NOMO-1 treated with dmso at 0.1 percent for 144 hours (cell line): ENCODE measurements around the gene ZRANB3.
"Not testable (repeated sequence)": the region's sequence is repeated elsewhere in the genome, so short reads cannot be mapped to it uniquely, and the experiment has no call there.

ENCODE experiments used
- DNase-seq: peaks from one replicate; lab custom pipeline; 2025; ENCODE audit not compliant: unreplicated experiment; lab: John Stamatoyannopoulos, UW

The ZRANB3 gene

GRCh38 chr2:135348096-135348704, 182.8 kb downstream of the ZRANB3 start:
- DNase-seq: not testable (repeated sequence)

DNA sequence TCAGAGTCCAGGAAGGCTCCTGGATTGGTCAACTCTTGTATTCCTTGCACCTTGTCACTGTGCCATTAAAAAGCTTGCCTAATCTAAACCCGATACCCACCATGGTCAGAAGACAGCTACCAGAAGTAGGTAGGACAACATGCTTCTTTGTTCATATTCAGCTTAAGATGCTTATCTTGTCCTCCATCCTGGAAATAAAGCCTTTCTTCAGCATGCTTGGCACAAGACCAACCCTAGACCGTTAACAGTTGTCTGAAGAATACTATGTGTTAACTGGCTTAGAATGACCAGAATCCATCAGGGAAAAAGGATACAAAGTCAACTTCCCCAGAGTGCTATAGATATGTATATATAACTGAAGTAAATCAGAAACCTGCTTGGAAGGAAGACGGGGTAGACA, 193.9 kb downstream of the ZRANB3 start:
- DNase-seq: no peak

- DNase-seq: no peak
These were observed 195.8 kb downstream of the ZRANB3 start for GRCh38 chr2:135335256-135335655.

GRCh38 chr2:135327146-135327545, 203.9 kb downstream of the ZRANB3 start:
- DNase-seq: no peak

DNA sequence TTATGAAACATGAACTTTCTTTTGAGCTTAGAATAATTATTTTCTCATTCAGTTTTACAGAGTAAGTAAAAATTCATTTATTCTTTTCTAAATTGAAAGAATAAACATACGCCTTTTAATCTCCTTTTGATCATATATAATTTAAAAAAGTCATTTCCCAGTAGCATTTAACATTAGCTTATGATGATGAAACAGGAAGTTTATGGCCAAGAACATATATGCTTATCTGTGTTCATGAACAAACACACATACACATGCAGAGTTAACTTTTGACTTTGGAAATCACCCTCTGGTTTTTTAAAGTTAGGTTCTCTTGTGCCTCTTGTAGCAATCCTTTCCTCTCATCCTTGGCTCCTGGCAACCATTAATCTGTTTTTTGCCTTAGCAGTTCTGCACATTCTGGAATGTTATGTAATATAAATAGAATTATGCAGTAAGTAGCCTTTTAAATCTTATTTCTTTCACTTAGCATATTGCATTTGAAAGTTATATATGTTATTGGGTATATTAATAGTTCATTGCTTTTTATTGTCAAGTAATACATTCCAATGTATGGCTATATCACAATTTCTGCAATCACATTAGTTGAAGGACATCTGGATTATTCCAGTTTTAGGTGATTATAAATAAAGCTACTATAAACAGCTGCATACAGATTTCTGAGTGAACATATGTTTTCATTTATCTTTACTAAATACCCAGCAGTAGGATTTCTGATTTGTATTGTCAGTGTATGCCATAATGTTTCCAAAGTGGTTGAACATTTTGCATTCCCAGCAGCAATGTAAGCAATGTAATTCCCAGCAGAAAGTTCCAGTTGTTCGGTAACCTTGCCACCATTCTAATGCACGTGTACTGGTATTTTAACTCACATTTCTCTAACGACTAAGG, 210.3 kb downstream of the ZRANB3 start:
- DNase-seq: no peak

DNA sequence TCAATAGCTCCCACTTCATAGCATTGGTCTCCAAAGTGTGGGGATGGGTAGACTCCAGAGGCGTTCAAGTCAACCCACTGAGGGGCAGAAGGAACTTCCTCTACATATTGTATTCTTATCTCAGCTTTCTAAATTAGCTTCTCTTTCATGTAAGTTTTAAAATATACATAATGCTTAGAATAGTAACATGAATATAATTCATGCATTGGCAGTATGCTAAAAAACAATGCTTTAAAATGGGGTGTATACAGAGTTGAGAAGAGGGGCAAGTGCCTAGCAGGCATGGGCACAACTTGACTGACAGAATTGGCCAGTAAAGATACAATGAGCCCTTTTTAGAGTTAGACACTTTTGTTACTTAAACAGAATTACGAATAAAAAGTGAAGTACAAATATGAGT, 212.2 kb downstream of the ZRANB3 start:
- no peak for DNase-seq

GRCh38 chr2:135317375-135317774, 213.6 kb downstream of the ZRANB3 start:
- DNase-seq: no peak

GRCh38 chr2:135311962-135312361, 219.1 kb downstream of the ZRANB3 start:
- DNase-seq: no peak

GRCh38 chr2:135311268-135311667, 219.8 kb downstream of the ZRANB3 start:
- no peak for DNase-seq

DNA sequence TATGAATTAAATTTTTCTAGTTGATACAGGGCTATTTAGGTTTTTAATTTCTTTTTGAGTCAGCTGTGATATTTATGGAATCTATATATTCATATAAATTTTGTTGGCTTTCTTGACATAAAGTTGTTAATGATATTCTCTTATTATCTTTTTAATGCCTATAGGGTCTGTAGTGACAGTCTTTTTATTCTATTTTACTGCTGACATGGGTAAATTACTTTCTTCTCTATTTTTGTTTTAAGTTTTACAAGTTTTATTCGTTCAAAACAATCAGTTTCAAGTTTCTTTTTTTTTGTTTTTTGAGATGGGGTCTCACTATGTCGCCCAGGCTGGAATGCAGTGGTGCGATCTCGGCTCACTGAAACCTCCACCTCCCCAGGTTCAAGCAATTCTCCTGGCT, 226.3 kb downstream of the ZRANB3 start:
- no peak for DNase-seq

DNA sequence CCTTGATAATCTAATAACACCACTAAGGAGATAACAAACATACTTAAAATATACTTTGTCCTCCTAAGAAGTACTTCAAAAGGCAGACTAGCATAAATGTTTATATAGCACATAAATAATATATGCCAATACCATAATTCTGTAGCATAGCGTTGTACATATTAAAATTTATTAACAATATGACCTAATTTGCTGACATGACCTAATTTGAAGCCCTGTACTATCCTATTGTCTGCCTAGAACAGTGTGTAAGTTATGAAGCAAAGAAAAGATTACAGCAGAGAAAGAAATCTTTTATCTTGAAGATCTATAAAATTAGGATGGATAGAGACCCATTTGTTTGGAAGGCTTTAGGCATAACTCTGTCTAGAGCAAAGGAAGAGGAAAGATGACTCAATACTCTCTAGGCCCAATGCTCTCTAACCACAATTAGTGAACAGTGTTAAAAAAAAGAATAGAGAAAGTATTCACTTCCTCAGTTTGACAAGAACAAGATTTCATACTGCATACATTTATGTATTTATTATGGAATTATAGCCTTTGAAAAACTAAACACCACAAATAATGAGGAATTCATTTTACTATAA, 231.3 kb downstream of the ZRANB3 start:
- peak; percentile 12 for DNase-seq

DNA sequence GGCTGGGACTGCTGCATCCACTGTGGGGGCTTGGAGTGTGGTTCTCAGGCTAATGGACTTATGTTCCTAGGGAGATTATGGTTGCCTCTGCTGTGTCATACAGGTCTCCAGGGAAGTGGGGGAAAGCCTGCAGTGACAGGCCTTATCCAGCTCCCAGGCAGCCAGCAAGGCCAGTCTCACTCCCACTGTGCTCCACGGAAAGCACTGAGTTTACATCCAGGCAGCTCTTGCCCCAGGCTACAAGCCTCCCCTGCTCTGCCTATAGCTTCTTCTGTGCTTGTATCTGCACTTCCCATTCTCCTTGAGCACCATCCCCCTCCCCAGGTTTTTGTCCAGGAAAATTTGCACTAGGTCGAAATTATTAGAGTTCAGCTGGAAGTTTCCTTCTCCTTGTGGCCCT, 231.9 kb downstream of the ZRANB3 start:
- DNase-seq: no peak

- DNase-seq: not testable (repeated sequence)
These were observed 243.9 kb downstream of the ZRANB3 start for GRCh38 chr2:135287121-135287520.

DNA sequence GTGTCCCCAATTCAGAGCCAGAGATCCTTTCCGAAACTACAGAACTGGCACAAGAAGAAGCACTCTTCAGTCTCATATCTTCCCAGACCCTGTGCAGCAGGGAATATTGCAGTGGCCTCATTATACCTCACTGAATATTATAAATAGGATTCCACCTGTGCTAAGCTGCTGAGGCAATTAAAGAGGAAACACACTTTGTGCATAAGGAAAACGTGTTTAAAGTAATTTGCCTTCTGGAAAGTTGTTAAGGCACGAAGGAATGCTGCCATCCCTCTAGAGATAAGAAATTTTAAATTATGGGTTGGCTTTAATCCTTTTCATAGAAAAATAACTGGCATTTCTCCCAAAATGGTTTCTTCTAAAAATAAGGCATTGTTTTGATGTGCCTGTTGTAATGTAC, 245.6 kb downstream of the ZRANB3 start:
- no peak for DNase-seq

- DNase-seq: no peak
These were observed 249.6 kb downstream of the ZRANB3 start for GRCh38 chr2:135281379-135281778.

DNA sequence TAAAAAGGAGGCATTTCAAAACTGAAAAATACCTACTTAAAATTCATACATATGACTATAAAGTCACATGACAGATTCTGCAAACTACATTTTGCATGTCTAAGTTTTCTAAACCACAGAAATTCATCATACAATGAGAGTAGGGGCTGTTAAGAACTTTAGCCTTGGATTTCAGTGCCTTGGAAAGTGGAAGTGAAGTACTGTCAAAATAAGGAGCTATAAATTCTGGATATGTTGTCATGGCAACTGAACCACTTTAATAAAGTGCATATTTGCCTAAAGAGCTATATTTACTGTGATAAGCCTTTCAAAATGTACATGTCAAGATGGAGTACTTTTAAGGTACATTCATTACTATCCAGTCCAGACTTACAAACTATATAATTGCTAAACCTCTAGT, 251.8 kb downstream of the ZRANB3 start:
- DNase-seq: no peak

DNA sequence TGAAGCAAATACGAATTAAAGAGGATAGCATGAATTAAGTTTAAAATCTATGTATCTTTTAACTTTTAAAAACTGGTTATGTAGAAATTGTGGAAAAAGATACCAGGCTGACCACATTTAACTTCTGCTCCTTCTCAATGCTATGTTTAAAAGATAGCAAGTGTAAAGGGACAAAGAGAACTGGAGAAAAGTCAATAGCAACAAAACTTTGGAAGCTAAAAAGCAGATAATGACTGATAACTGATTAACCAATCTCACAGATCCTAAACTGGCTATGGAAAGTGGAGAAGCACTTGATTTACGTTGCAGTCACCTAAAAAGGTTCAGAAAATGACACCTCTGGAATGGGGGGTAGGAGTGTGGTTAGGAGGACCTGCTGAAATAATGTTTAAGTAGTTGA, 254.5 kb downstream of the ZRANB3 start:
- no peak for DNase-seq

- DNase-seq: no peak
These were observed 260.0 kb downstream of the ZRANB3 start for GRCh38 chr2:135271006-135271405.

GRCh38 chr2:135265960-135266490, 265.0 kb downstream of the ZRANB3 start:
- no peak for DNase-seq

DNA sequence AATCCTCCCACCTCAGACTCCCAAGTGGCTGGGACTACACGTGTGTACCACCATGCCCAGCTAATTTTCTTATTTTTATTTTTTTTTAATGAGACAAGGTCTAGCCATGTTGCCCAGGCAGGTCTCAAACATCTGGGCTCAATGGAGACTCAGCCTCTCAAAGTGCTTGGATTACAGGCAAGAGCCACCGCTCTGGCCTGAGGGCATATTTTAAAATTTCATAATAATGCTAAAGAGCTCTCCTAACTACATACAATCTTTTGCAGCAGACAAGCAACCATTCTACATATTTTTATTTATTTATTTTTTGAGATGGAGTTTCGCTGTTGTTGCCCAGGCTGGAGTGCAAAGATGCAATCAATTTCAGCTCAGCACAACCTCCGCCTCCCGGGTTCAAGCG, 271.9 kb downstream of the ZRANB3 start:
- no peak for DNase-seq

DNA sequence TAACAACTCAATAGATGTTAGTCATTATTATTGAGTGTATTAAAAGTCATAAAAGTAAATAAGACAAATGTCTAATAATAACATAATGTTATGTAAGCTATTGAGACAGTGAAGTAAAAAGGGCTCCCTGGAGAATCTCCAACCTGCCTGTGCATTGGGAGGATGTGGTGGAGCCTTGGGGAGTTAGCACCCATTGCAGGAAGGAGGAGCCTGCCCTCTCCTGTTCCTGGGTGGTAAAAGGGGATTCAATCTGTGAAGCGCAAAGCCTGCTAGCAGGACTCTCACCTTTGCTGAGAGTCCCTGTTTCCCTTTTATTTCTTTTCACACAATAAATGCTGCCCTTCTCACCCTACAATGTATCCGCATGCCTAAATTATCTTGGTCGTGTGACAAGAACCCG, 272.8 kb downstream of the ZRANB3 start:
- no peak for DNase-seq
